ENCODE data around the gene CCBE1.

CCBE1 gene

DNA sequence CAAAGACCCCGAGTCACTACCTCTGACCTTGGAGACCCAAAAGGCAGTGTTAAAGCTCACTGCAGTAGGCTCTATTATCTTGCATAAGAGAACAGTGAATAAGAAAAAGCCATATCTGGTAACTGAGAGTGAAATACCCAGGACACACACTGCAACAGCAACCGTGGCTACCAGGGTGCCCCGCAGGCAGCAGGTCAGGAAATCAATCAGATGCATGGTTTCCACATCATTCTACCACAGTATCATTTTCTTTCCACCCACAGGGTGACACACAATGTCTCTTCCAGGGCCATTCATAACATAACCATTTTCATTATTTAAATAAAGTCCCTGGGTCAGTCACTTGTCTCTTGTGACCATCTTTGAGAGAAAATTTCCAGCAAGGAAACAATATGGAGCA lies 131.3 kb downstream of the CCBE1 start:
- no peak for DNase-seq

DNA sequence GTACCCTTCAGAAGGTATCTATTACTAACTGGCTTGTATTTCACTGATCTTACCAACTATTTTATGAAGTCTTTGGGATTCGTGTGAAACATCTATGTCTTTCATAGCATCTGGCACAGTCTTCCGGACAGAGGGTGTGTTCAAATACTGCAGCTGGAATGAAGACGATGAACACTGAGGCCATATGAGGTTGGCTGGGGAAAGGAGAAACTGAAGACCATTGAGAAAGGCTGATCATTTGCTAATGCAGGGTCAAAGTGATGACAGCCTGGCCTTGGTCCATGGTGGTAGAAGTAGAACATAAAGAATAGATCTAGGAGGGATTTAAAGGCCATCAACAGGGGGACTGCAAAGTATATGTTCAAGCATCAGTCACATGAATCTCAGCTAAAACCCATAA lies 132.7 kb downstream of the CCBE1 start:
- no peak for DNase-seq

- no peak for DNase-seq
Observed at GRCh38 chr18:59563176-59563785, 133.9 kb downstream of the CCBE1 start.

- no peak for DNase-seq
Observed at GRCh38 chr18:59562751-59563150, 134.5 kb downstream of the CCBE1 start.

GRCh38 chr18:59561612-59562011 lies 135.6 kb downstream of the CCBE1 start:
- DNase-seq: no peak

DNA sequence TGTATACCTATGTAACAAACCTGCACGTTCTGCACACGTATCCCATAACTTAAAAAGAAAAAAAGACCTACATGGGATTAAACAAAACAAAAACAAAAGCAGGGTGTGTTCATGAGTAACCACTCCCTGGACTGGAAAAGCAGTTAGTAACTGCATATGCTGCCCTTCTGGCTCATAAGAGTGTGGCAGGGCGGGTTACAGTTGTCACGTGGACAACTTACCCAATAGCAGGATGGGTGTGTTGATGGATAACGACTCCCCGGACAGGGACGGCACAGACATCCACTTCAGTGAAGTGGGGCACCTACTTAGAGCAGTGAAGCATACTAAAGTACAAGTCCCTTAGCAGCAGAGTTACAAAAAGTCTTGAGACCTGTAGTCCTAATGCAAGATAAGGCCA lies 136.7 kb downstream of the CCBE1 start:
- DNase-seq: no peak

DNA sequence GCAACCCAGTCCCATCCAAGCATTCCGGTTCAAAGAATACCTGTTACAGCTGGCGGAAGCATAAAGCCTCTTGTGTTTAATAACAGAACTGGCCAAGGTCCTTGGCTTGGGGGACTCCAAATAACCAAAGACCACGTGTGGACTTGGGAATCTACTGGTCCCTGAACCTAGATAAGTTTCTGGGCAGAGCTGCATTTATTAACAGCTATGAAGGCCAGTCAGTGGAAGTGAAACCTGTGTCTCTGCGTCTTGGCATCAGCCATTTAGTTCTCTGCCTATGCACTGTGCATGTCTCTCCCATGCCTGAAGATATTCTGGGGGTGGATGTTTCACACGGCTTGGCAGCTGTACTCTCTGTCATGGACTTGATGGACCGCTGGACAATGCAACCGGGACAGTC lies 137.7 kb downstream of the CCBE1 start:
- no peak for DNase-seq

DNA sequence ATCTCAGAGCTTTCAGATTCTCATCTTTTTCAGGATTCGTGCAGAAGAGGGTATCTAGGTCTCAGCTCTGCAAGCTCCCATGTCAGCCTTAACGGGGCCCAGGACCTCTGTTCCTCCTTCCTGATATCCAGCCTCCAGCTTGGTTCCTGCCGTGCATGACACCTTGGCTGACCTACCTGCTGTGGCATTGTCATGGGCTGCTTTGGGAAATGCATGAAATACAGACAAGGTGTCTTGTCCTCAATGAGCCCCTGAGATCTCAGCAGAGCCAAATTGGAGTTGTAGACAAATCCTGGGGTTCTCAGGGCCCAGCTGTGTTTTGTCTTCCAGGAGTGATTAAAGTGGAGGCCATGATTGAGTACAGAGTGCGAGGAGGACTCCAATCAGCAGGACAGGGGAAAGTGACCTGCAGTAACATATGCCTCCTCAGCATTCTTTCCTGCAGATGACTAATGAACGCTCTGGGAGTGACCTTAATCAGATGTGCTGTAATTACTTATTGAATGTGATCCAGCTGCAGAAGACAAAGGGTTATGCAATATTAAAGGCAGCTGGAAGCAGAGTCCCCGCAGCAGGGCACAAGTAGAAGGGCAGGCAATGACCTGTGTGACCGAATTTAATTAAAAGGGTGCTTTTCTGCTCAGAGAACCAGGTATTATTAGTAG lies 141.1 kb downstream of the CCBE1 start:
- no peak for DNase-seq

DNA sequence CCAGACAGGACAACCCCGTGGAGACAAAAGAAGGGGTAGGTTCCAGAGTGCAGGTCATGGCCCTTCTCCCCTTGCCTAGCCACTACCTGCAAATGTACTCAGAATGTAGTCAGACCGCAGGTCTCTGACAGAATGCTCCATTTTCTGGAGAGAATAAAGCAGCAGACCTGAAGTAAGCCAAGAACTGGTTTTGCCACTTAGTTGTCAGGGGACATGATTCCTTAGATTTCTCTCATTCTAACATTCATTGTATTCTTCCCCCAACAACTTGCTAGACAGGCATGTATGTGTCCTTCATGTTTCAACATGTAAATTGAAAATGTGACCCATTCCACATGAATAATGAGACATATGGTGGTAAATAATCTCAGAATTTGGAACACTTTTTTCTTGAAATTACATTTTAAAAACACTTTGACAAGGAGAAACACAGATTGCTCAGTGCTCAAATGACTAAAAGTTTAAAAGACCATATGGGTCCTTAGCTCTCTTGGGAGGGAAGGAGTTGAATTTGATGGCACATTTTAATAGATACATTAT lies 142.4 kb downstream of the CCBE1 start:
- no peak for DNase-seq

GRCh38 chr18:59553273-59553870 lies 143.9 kb downstream of the CCBE1 start:
- no peak for DNase-seq

GRCh38 chr18:59551902-59552635 lies 145.2 kb downstream of the CCBE1 start:
- DNase-seq: no peak

DNA sequence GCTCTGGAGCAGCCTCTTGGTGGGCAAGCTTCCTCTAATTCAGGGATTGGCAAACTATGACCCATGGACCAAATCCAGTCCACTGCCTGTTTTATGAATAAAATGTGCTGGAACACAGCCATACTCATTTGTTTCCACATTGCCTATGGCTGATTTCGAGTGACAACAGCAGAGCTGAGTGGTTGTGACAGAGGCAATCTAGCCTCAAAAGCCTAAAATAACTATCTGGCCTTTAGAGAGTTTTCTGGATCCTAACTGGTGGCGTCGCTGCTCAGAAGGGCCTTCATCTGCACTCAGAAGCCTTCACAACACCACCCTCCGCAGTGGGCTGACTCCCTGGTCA lies 147.1 kb downstream of the CCBE1 start:
- DNase-seq: no peak

DNA sequence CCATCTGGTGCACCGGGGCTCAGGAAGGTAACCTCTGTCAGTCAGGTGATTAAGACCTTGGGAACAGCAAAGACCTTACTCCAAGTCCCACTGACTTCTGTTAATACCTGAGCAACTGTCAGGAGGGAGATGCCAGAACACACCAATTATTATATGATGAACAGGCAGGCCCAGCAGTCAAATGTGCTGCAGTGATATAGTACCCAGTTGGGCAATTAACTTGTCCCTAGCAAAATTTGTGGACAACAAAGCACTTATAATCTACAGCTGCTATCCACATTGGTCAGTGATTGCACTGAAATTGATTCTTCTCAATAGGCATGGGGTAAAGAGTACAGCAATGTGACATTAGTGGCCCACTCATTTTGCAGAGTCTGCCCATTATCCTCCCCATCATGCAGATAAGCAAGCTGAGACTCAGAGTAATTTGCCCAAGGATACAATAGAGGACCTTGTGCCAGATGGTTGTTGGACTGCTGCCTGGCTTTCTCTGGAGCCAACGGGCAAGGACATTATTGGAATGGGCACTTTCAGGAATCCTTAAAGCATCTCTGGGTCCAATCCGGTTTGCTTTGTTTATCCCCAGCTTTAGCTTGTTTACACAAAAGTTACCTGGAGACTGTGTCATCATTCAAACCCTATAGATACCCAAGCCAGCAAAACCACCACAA lies 147.6 kb downstream of the CCBE1 start:
- DNase-seq: no peak

DNA sequence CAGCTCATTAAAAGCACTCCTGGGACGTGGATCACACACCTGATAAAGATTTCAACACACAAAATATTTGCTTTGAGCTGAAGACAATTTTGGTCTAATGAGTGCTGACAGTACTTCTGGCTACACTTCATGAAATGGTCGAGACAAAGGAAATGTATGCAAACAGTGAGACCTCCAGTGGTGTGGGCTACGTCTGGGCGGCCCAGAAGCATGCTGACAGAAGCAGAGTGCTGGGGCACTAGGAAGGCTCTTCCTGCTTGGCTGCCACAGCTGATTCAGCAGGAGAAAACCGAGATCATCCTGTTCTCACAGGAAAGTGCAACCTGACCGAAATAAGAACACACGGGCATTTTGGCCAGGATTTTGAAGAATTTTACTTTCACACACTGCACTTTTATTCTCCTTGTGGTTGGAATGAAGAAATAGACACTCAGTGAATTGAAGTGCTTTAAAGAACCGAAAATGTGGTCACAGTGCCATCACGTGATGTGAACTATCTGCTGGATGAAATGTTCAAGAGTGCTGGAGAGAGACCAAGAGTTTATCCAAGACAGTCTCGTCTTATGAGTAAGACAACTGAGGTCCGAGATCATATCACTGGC lies 149.5 kb downstream of the CCBE1 start:
- no peak for DNase-seq

DNA sequence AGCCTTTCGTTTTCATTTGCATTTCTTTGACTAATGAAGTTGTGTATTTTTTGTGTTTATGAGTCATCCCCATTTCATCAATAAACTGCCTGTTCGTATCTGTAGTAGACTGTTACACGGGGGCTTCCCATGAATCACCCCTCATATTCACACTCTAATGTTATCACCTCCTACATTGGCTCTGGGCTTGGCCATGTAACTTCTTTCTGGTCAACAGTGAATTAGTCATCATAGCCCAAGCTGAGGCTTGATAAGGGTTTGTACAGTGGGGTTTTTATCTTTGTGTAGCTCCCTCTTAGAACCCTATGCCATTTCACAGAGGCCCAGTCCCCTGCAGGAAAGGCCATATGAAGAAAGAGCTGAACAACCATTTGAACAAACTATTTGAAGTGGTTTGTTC lies 151.0 kb downstream of the CCBE1 start:
- DNase-seq: no peak

DNA sequence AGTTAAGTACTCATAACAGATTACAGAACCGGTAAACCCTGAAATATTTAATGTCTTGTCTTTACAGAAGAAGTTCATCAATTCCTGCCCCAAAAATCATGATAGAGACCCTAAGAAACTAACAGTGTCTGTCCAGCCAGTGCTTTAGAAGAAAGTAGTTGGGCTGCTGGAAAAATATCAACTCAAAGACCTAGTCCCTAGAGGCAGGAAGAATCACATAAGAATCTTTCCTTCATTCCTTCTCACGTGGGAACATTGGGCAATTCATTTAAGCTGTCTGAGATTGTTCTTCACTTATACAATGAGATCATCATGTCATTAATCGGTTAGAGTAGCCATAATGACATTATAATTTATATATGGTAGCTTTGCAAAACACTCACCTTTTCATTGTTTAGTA lies 156.4 kb downstream of the CCBE1 start:
- DNase-seq: no peak

GRCh38 chr18:59540346-59540745 lies 156.9 kb downstream of the CCBE1 start:
- DNase-seq: no peak

- DNase-seq: no peak
Observed at GRCh38 chr18:59539108-59539507, 158.1 kb downstream of the CCBE1 start.

DNA sequence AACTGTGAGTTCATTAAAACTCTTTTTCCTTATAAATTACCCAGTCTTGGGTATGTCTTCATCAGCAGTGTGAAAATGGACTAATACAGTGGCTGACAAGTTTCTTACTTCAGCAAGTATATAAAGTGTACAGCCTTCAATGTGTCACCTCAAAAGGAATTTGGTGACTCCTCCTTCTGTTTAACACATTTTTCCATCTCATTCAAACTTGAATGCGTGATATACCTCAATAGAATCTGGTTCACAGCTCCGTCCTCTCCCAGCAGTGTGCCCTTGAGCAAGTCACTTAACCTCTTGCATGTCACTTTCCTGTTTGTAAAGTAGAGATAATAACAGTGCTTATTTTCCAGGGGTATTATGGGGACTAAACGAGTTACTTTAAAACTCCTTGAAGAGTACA lies 159.6 kb downstream of the CCBE1 start:
- no peak for DNase-seq

GRCh38 chr18:59536166-59536565 lies 161.1 kb downstream of the CCBE1 start:
- no peak for DNase-seq

- DNase-seq: no peak
Observed at GRCh38 chr18:59535055-59535454, 162.2 kb downstream of the CCBE1 start.

DNA sequence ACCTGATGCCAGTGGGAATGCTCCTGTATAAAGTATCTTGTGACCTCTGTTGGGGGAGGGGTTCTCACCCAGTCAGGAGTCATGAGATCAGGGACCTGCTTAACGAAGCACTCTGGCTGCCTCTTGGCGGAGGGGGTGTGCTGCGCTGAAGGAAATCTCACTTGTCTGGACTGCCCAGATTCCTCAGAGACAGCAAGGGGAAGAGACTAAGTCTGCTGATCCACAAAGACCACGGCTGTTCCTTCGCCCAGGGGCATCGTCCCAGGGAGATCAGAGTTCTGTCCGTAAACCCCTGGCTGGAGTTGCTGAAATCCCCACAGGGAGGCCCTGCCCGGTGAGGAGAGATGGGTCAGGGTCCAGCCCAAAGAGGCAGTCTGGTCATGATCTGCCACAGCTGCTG lies 168.4 kb downstream of the CCBE1 start:
- no peak for DNase-seq
